ENCODE results near the gene RPL27A. TPM values are rescaled to one million over a fixed set of nuclear protein-coding genes. Genes with fewer than 3 reads are reported as not detected.
A peak's percentile ranks its signal among the peaks of the same experiment; 100 is the strongest.

Gene RPL27A
- total RNA-seq, 1 experiment from 2014 or later: 1,103 TPM

DNA sequence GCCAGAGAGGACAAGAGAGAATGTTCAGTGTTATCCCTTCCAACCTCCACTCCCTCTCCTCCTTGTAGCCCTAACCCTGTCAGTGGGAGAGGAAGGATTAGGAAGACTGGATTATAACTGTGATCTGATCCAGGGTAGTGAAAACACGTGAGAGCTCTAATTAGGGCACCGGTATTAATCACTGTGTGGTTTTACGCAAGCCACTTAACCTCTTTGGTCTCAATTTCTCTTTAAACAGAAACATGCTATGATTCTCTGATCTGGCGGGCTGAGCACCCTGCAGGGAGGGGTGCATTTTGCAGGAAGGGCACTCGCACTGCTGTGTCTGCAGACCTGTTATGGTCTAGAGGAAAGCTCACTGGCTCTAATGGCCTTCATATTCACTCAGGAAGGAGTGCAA, 11.5 kb downstream of the RPL27A start (continued):
- TF ChIP-seq, protein P1, sequence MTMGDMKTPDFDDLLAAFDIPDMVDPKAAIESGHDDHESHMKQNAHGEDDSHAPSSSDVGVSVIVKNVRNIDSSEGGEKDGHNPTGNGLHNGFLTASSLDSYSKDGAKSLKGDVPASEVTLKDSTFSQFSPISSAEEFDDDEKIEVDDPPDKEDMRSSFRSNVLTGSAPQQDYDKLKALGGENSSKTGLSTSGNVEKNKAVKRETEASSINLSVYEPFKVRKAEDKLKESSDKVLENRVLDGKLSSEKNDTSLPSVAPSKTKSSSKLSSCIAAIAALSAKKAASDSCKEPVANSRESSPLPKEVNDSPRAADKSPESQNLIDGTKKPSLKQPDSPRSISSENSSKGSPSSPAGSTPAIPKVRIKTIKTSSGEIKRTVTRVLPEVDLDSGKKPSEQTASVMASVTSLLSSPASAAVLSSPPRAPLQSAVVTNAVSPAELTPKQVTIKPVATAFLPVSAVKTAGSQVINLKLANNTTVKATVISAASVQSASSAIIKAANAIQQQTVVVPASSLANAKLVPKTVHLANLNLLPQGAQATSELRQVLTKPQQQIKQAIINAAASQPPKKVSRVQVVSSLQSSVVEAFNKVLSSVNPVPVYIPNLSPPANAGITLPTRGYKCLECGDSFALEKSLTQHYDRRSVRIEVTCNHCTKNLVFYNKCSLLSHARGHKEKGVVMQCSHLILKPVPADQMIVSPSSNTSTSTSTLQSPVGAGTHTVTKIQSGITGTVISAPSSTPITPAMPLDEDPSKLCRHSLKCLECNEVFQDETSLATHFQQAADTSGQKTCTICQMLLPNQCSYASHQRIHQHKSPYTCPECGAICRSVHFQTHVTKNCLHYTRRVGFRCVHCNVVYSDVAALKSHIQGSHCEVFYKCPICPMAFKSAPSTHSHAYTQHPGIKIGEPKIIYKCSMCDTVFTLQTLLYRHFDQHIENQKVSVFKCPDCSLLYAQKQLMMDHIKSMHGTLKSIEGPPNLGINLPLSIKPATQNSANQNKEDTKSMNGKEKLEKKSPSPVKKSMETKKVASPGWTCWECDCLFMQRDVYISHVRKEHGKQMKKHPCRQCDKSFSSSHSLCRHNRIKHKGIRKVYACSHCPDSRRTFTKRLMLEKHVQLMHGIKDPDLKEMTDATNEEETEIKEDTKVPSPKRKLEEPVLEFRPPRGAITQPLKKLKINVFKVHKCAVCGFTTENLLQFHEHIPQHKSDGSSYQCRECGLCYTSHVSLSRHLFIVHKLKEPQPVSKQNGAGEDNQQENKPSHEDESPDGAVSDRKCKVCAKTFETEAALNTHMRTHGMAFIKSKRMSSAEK (CRISPR knock-in tag; IDR thresholded peaks at IDR 0.05; ENCODE audit: borderline replicate concordance): no peak
- TF ChIP-seq ZNF396 (CRISPR knock-in tag; IDR thresholded peaks at IDR 0.05; ENCODE audit: borderline replicate concordance): no peak
- TF ChIP-seq NFYB (CRISPR knock-in tag; conservative IDR thresholded peaks at IDR 0.05; ENCODE audit: low read depth): no peak
- no peak for TF ChIP-seq ZNF219 (CRISPR knock-in tag; IDR thresholded peaks at IDR 0.05; ENCODE audit: borderline replicate concordance)

DNA sequence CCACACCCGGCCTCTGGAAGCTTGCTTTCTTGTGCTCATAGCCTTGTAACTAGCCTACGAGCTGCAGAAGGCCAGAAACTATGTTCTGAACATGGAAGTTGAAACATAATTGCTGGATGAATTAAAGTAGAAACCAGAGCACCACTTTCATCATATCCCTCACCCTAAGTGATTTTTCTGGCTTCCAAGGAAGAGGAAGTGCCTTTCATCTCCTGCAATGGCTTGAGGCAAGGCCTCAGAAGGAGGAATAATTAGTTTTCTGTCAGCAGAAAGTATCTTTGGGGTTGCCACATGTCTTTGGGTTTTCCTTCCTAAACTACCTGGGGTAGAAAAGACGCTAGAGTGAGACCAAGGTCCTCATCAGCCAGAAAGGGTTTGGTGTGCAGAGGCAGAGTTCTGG, 14.5 kb downstream of the RPL27A start:
- TF ChIP-seq TCF7 (CRISPR knock-in tag; IDR thresholded peaks at IDR 0.05; ENCODE audit: low read depth): no peak
- TF ChIP-seq, protein P2, sequence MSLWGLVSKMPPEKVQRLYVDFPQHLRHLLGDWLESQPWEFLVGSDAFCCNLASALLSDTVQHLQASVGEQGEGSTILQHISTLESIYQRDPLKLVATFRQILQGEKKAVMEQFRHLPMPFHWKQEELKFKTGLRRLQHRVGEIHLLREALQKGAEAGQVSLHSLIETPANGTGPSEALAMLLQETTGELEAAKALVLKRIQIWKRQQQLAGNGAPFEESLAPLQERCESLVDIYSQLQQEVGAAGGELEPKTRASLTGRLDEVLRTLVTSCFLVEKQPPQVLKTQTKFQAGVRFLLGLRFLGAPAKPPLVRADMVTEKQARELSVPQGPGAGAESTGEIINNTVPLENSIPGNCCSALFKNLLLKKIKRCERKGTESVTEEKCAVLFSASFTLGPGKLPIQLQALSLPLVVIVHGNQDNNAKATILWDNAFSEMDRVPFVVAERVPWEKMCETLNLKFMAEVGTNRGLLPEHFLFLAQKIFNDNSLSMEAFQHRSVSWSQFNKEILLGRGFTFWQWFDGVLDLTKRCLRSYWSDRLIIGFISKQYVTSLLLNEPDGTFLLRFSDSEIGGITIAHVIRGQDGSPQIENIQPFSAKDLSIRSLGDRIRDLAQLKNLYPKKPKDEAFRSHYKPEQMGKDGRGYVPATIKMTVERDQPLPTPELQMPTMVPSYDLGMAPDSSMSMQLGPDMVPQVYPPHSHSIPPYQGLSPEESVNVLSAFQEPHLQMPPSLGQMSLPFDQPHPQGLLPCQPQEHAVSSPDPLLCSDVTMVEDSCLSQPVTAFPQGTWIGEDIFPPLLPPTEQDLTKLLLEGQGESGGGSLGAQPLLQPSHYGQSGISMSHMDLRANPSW (CRISPR knock-in tag; conservative IDR thresholded peaks at IDR 0.05; ENCODE audit: low read depth): no peak
- TF ChIP-seq, protein P3, sequence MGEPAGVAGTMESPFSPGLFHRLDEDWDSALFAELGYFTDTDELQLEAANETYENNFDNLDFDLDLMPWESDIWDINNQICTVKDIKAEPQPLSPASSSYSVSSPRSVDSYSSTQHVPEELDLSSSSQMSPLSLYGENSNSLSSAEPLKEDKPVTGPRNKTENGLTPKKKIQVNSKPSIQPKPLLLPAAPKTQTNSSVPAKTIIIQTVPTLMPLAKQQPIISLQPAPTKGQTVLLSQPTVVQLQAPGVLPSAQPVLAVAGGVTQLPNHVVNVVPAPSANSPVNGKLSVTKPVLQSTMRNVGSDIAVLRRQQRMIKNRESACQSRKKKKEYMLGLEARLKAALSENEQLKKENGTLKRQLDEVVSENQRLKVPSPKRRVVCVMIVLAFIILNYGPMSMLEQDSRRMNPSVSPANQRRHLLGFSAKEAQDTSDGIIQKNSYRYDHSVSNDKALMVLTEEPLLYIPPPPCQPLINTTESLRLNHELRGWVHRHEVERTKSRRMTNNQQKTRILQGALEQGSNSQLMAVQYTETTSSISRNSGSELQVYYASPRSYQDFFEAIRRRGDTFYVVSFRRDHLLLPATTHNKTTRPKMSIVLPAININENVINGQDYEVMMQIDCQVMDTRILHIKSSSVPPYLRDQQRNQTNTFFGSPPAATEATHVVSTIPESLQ (CRISPR knock-in tag; IDR thresholded peaks at IDR 0.05): no peak
- no peak for TF ChIP-seq HMGA2 (CRISPR knock-in tag; IDR thresholded peaks at IDR 0.05)
- no peak for TF ChIP-seq JAZF1 (CRISPR knock-in tag; IDR thresholded peaks at IDR 0.05)
- no peak for TF ChIP-seq ZNF263 (CRISPR knock-in tag; IDR thresholded peaks at IDR 0.05; ENCODE audit: low read depth)
- TF ChIP-seq, protein P4, sequence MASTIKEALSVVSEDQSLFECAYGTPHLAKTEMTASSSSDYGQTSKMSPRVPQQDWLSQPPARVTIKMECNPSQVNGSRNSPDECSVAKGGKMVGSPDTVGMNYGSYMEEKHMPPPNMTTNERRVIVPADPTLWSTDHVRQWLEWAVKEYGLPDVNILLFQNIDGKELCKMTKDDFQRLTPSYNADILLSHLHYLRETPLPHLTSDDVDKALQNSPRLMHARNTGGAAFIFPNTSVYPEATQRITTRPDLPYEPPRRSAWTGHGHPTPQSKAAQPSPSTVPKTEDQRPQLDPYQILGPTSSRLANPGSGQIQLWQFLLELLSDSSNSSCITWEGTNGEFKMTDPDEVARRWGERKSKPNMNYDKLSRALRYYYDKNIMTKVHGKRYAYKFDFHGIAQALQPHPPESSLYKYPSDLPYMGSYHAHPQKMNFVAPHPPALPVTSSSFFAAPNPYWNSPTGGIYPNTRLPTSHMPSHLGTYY (CRISPR knock-in tag; IDR thresholded peaks at IDR 0.05): no peak
- ATAC-seq (no peak), DNase-seq (ENCODE audit: low spot score) (no peak)
- CTCF ChIA-PET: no interaction called here
- H3K4me3 Mint-ChIP-seq: no peak overlapping the region
- H3K9me3 Mint-ChIP-seq: peaks cover 8% of the 10 kb centered on the region; the same call in 1 of the 2 replicates
- H3K36me3 Mint-ChIP-seq: peaks cover 47% of the 10 kb centered on the region
- POLR2A ChIA-PET: interaction anchor here (0.9 to 5.2 kb wide), 3 partner anchors 9 to 82 kb away, joined by 3 to 54 read pairs (median 8); no protein-coding TSS in a partner anchor
- peak overlapping the region; percentile 84 for H3K27ac Mint-ChIP-seq
- no peaks in the 10 kb centered on the region for H3K27me3 Mint-ChIP-seq (ENCODE audit: low read depth)
- H3K4me1 Mint-ChIP-seq: peaks cover 60% of the 10 kb centered on the region

DNA sequence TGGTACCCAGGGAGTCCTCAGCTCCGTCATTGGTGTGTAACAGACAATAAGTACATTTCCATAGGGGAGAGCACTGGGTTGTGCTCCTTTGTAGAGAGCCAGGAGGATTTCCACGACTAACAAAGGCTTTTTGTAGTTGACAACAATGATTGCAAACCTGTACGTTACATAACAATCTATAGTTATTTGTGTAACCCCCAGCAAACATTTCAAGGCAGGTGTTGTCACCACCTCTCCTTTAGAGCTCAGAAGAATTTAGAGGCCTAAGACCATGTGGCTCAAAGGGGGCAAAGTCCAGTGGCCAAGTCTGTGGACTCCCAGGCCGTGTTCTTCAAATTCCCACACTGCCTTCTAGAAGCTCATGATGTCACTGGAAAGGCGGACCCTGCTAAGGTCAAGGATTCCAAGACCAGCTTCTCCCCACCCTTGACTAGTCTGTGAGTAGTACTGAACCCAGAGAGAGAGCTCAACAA, 15.8 kb downstream of the RPL27A start:
- Mint-ChIP-seq H3K4me1 (peaks cover 63% of the 10 kb centered on the region), H3K27me3 (ENCODE audit: low read depth) (no peaks in the 10 kb centered on the region), H3K4me3 (peak overlapping the region; percentile 28), H3K36me3 (peaks cover 35% of the 10 kb centered on the region), H3K27ac (peak overlapping the region; percentile 96), H3K9me3 (peaks cover 8% of the 10 kb centered on the region; the same call in 1 of the 2 replicates)
- CTCF ChIA-PET: interaction anchor here (1.2 to 3.1 kb wide), 3 partner anchors 10 to 261 kb away, joined by 4 to 18 read pairs (median 5); no protein-coding TSS in a partner anchor
- DNase-seq (ENCODE audit: low spot score) (no peak), ATAC-seq (peak; percentile 7)
- TF ChIP-seq GABPB1 (CRISPR knock-in tag; IDR thresholded peaks at IDR 0.05) (0 out of 2 replicates have a peak, but pooled peaks have one; percentile 21), RORB (CRISPR knock-in tag; IDR thresholded peaks at IDR 0.05) (no peak), ZNF416 (CRISPR knock-in tag; IDR thresholded peaks at IDR 0.05) (no peak), FOXK1 (CRISPR knock-in tag; IDR thresholded peaks at IDR 0.05) (peak; percentile 36; the same call in 1 of the 2 replicates)
- TF ChIP-seq, protein P5, sequence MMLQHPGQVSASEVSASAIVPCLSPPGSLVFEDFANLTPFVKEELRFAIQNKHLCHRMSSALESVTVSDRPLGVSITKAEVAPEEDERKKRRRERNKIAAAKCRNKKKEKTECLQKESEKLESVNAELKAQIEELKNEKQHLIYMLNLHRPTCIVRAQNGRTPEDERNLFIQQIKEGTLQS (CRISPR knock-in tag; conservative IDR thresholded peaks at IDR 0.05): no peak
- POLR2A ChIA-PET: interaction anchor here (0.5 to 5.2 kb wide), 9 partner anchors 9 to 266 kb away, joined by 3 to 54 read pairs (median 6); partner anchors contain the start of genes RPL27A and TRIM66
